Hematopoietic multipotent progenitor cell treated with erythropoietin and hydrocortisone succinate and interleukin-3 and kit ligand, for 4 days (in vitro differentiated cells): ENCODE measurements around the gene CRTC1.
"Not testable (repeated sequence)": the region's sequence is repeated elsewhere in the genome, so short reads cannot be mapped to it uniquely, and the experiment has no call there.

Experiments
- DNase-seq: peaks from one replicate; pipeline ENCODE4 v3.0.0-alpha.2; 2015

CRTC1 gene

GRCh38 chr19:18704054-18704453, 20.6 kb downstream of the CRTC1 start:
- no peak for DNase-seq

- DNase-seq = no peak
These were observed 21.5 kb downstream of the CRTC1 start for GRCh38 chr19:18704971-18705370.

GRCh38 chr19:18708452-18709231, 25.2 kb downstream of the CRTC1 start:
- no peak for DNase-seq

GRCh38 chr19:18709546-18709945, 26.1 kb downstream of the CRTC1 start:
- no peak for DNase-seq

GRCh38 chr19:18710186-18710585, 26.7 kb downstream of the CRTC1 start:
- no peak for DNase-seq

- DNase-seq = no peak
These were observed 27.7 kb downstream of the CRTC1 start for GRCh38 chr19:18710996-18711751.

GRCh38 chr19:18711893-18712292, 28.4 kb downstream of the CRTC1 start:
- no peak for DNase-seq

- no peak for DNase-seq
These were observed 29.5 kb downstream of the CRTC1 start for GRCh38 chr19:18712981-18713380.

GRCh38 chr19:18713550-18714117, 30.2 kb downstream of the CRTC1 start:
- DNase-seq = no peak

- no peak for DNase-seq
These were observed 31.9 kb downstream of the CRTC1 start for GRCh38 chr19:18715416-18715815.

GRCh38 chr19:18716857-18717256, 33.4 kb downstream of the CRTC1 start:
- DNase-seq = no peak

GRCh38 chr19:18717601-18718000, 34.1 kb downstream of the CRTC1 start:
- no peak for DNase-seq

- DNase-seq = no peak
These were observed 34.6 kb downstream of the CRTC1 start for GRCh38 chr19:18718015-18718526.

- no peak for DNase-seq
These were observed 35.5 kb downstream of the CRTC1 start for GRCh38 chr19:18718846-18719458.

GRCh38 chr19:18719541-18719940, 36.1 kb downstream of the CRTC1 start:
- DNase-seq = no peak

- DNase-seq = no peak
These were observed 40.4 kb downstream of the CRTC1 start for GRCh38 chr19:18723871-18724377.

- DNase-seq = no peak
These were observed 42.6 kb downstream of the CRTC1 start for GRCh38 chr19:18725841-18726770.

- DNase-seq = no peak
These were observed 43.4 kb downstream of the CRTC1 start for GRCh38 chr19:18726846-18727245.

- DNase-seq = not testable (repeated sequence)
These were observed 44.1 kb downstream of the CRTC1 start for GRCh38 chr19:18727602-18728001.

GRCh38 chr19:18729933-18730530, 46.6 kb downstream of the CRTC1 start:
- DNase-seq = no peak

- DNase-seq = no peak
These were observed 47.5 kb downstream of the CRTC1 start for GRCh38 chr19:18730885-18731513.
